Measurements from ENCODE around the gene WWP2. TPM values are rescaled to one million over a fixed set of nuclear protein-coding genes. Genes with fewer than 3 reads are reported as not detected.

Gene WWP2
- total and polyA plus RNA-seq, 7 donors: 12.2 to 26.0 (median 19.0) TPM

- Histone ChIP-seq H3K4me3 (no peak overlapping the region), H3K36me3 (ENCODE audit: insufficient read depth in 1 of 2, low read depth in 1 of 2) (peaks cover 2 to 100% of the 10 kb centered on the region in 2 donors), H3K27ac (no peak overlapping the region), H3K4me1 (no peaks in the 10 kb centered on the region), H3K9me3 (no peaks in the 10 kb centered on the region), H3K27me3 (ENCODE audit: insufficient read depth in 3 of 3, low read length in 2 of 3) (no peaks in the 10 kb centered on the region)
- no peak for ATAC-seq
- no peak for TF ChIP-seq CTCF (IDR thresholded peaks at IDR 0.05)
- intact Hi-C loops (cut with DNase I): no loop called here
- no peak for DNase-seq
- WGBS, 3 donors: 94 to 96% (median 95%) methylated on average over 11 of the region's 11 CpGs
Observed at GRCh38 chr16:69745232-69745612, 16.9 kb upstream of the WWP2 start.

- H3K4me3 ChIP-seq: no peak overlapping the region
- H3K4me1 ChIP-seq: no peaks in the 10 kb centered on the region
- ATAC-seq (no peak), DNase-seq (no peak)
- TF ChIP-seq CTCF (IDR thresholded peaks at IDR 0.05): no peak
- WGBS, 3 donors: 80 to 96% (median 87%) methylated on average over 10 of the region's 10 CpGs
- H3K27me3 ChIP-seq (ENCODE audit: insufficient read depth in 3 of 3, low read length in 2 of 3): no peaks in the 10 kb centered on the region
- H3K36me3 ChIP-seq (ENCODE audit: insufficient read depth in 1 of 2, low read depth in 1 of 2): peaks cover 4 to 100% of the 10 kb centered on the region in 2 donors
- no peaks in the 10 kb centered on the region for H3K9me3 ChIP-seq
- no peak overlapping the region for H3K27ac ChIP-seq
- intact Hi-C loops (cut with DNase I): no loop called here
Observed at GRCh38 chr16:69745959-69746358, 16.2 kb upstream of the WWP2 start.

GRCh38 chr16:69747115-69747514, 15.0 kb upstream of the WWP2 start:
- H3K4me1 ChIP-seq: no peaks in the 10 kb centered on the region
- DNase-seq (no peak), ATAC-seq (no peak)
- no peaks in the 10 kb centered on the region for H3K9me3 ChIP-seq
- peaks cover 5 to 100% of the 10 kb centered on the region in 2 donors for H3K36me3 ChIP-seq (ENCODE audit: insufficient read depth in 1 of 2, low read depth in 1 of 2)
- intact Hi-C loops (cut with DNase I): no loop called here
- H3K27ac ChIP-seq: no peak overlapping the region
- no peaks in the 10 kb centered on the region for H3K27me3 ChIP-seq (ENCODE audit: insufficient read depth in 3 of 3, low read length in 2 of 3)
- H3K4me3 ChIP-seq: no peak overlapping the region
- 92 to 96% (median 95%) methylated on average over 8 of the region's 8 CpGs for WGBS, 3 donors
- TF ChIP-seq CTCF (IDR thresholded peaks at IDR 0.05): no peak

GRCh38 chr16:69748694-69749345, 13.3 kb upstream of the WWP2 start:
- Histone ChIP-seq H3K27ac (no peak overlapping the region), H3K4me1 (peaks cover 7% of the 10 kb centered on the region), H3K9me3 (no peaks in the 10 kb centered on the region), H3K4me3 (no peak overlapping the region), H3K36me3 (ENCODE audit: insufficient read depth in 1 of 2, low read depth in 1 of 2) (peaks cover 3 to 90% of the 10 kb centered on the region in 2 donors), H3K27me3 (ENCODE audit: insufficient read depth in 3 of 3, low read length in 2 of 3) (no peaks in the 10 kb centered on the region)
- intact Hi-C loops (cut with DNase I): no loop called here
- DNase-seq (no peak), ATAC-seq (no peak)
- no peak for TF ChIP-seq CTCF (IDR thresholded peaks at IDR 0.05)
- WGBS, 3 donors: 85 to 90% (median 89%) methylated on average over 18 to 20 of the region's 20 CpGs

GRCh38 chr16:69754143-69754468, 8.0 kb upstream of the WWP2 start:
- no peak for TF ChIP-seq CTCF (IDR thresholded peaks at IDR 0.05)
- WGBS, 3 donors: 13 to 22% (median 17%) methylated on average over 4 of the region's 4 CpGs
- H3K27me3 ChIP-seq (ENCODE audit: insufficient read depth in 3 of 3, low read length in 2 of 3): no peaks in the 10 kb centered on the region
- H3K4me3 ChIP-seq: peak overlapping the region; percentile 94
- H3K4me1 ChIP-seq: peaks cover 10% of the 10 kb centered on the region
- peaks cover 3 to 37% of the 10 kb centered on the region in 2 donors for H3K36me3 ChIP-seq (ENCODE audit: insufficient read depth in 1 of 2, low read depth in 1 of 2)
- peak overlapping the region; percentile 88 for H3K27ac ChIP-seq
- H3K9me3 ChIP-seq: no peaks in the 10 kb centered on the region
- ATAC-seq: no peak
- intact Hi-C loops (cut with DNase I): loop anchor here (2.0 to 10.0 kb wide), 2 partner anchors 43 to 359 kb away; no protein-coding TSS in a partner anchor
- DNase-seq: no peak

Data from psoas muscle (tissue), 8 donors.